HEK293 (cell line): ENCODE measurements around the gene NOX4.

Experiments used
- CTCF ChIA-PET: fragments of 350-600 bp; formaldehyde crosslinking; extraction: SDS; loops from one replicate; lab custom pipeline; 2021; ENCODE audit warnings: antibody characterized with exemption; lab: Yijun Ruan, JAX
- POLR2A ChIA-PET: fragments of 300-600 bp; formaldehyde crosslinking; extraction: SDS; loops from one replicate; lab custom pipeline; 2020; ENCODE audit warnings: antibody characterized with exemption, inconsistent platforms; lab: Yijun Ruan, JAX
- H3K27ac ChIP-seq: fragments of 200-500 bp; sonication (Bioruptor generic); 2 replicates; pipeline ENCODE4 v1.5.1; 2014; ENCODE audit warnings: low read depth, low read length, control low read depth, inconsistent platforms; ENCODE audit errors: extremely low read depth
- H3K36me3 ChIP-seq, 2 experiments: fragments of 200-500 bp in 1 of 2; sonication (Bioruptor generic) in 1 of 2; 1 replicate in 1 of 2; 2 replicates in 1 of 2; pipeline ENCODE4 v1.5.1; 2014 to 2017; ENCODE audit warnings: inconsistent platforms in 2 of 2, low read length in 2 of 2; ENCODE audit not compliant: control insufficient read depth in 2 of 2, insufficient read depth in 1 of 2
- H3K4me1 ChIP-seq: fragments of 200-500 bp; sonication (Bioruptor generic); 2 replicates; pipeline ENCODE4 v1.5.1; 2014; ENCODE audit warnings: mild to moderate bottlenecking, low read length, inconsistent platforms; ENCODE audit not compliant: control insufficient read depth, insufficient read depth
- H3K4me3 ChIP-seq: 2 replicates; pipeline ENCODE4 v1.5.1; 2011; ENCODE audit warnings: low read depth, mild to moderate bottlenecking, control low read depth, low read length, moderate library complexity
- H3K9me3 ChIP-seq: fragments of 200-500 bp; sonication (Bioruptor generic); 2 replicates; pipeline ENCODE4 v1.5.1; 2014; ENCODE audit warnings: low read depth, low read length, inconsistent platforms; ENCODE audit not compliant: control insufficient read depth, insufficient read depth
- PRDM1 ChIP-seq: fragments of 450-650 bp; formaldehyde crosslinking; IDR thresholded peaks from 2 replicates; pipeline ENCODE4; 2016; ENCODE audit warnings: missing biosample characterization, missing genetic modification characterization
- SP2 ChIP-seq: fragments of 450-650 bp; formaldehyde crosslinking; IDR thresholded peaks from 2 replicates; pipeline ENCODE4 v1.5.1; 2016; ENCODE audit warnings: missing biosample characterization, missing genetic modification characterization
- SP3 ChIP-seq: fragments of 450-650 bp; formaldehyde crosslinking; IDR thresholded peaks from 2 replicates; pipeline ENCODE4 v1.5.1; 2016; ENCODE audit warnings: missing biosample characterization, missing genetic modification characterization
- SP7 ChIP-seq: fragments of 450-650 bp; formaldehyde crosslinking; IDR thresholded peaks from 2 replicates; pipeline ENCODE4 v1.5.1; 2016; ENCODE audit warnings: missing biosample characterization, missing genetic modification characterization
- ZNF350 ChIP-seq: fragments of 450-650 bp; formaldehyde crosslinking; IDR thresholded peaks from 2 replicates; pipeline ENCODE4 v1.5.0; 2017; ENCODE audit warnings: missing biosample characterization, mild to moderate bottlenecking, missing genetic modification characterization
- ZNF404 ChIP-seq: fragments of 450-650 bp; formaldehyde crosslinking; IDR thresholded peaks from 2 replicates; pipeline ENCODE4 v1.5.1; 2017; ENCODE audit warnings: missing biosample characterization, missing genetic modification characterization
- ZNF473 ChIP-seq: fragments of 450-650 bp; formaldehyde crosslinking; IDR thresholded peaks from 2 replicates; pipeline ENCODE4 v1.5.1; 2017; ENCODE audit warnings: missing biosample characterization, missing genetic modification characterization
- ZNF548 ChIP-seq: fragments of 450-650 bp; formaldehyde crosslinking; IDR thresholded peaks from 2 replicates; pipeline ENCODE4 v1.5.1; 2016; ENCODE audit warnings: missing biosample characterization, missing genetic modification characterization
- ZNF558 ChIP-seq: fragments of 450-650 bp; formaldehyde crosslinking; IDR thresholded peaks from 2 replicates; pipeline ENCODE4 v1.5.1; 2016; ENCODE audit warnings: missing biosample characterization, missing genetic modification characterization
- ZXDB ChIP-seq: fragments of 450-650 bp; formaldehyde crosslinking; IDR thresholded peaks from 2 replicates; pipeline ENCODE4 v1.5.1; 2016; ENCODE audit warnings: missing biosample characterization, missing genetic modification characterization
- TF ChIP-seq, protein P1 (sequence below): fragments of 450-650 bp; formaldehyde crosslinking; IDR thresholded peaks from 2 replicates; pipeline ENCODE4 v1.5.1; 2016; ENCODE audit warnings: missing biosample characterization, missing genetic modification characterization
- TF ChIP-seq, protein P2 (sequence below): fragments of 450-650 bp; formaldehyde crosslinking; IDR thresholded peaks from 2 replicates; pipeline ENCODE4 v1.5.1; 2016; ENCODE audit warnings: missing biosample characterization, missing genetic modification characterization, borderline replicate concordance
- TF ChIP-seq, protein P3 (sequence below): fragments of 450-650 bp; formaldehyde crosslinking; IDR thresholded peaks from 2 replicates; pipeline ENCODE4 v1.5.1; 2016; ENCODE audit warnings: missing biosample characterization, missing genetic modification characterization
- TF ChIP-seq, protein P4 (sequence below): fragments of 450-650 bp; formaldehyde crosslinking; IDR thresholded peaks from 2 replicates; pipeline ENCODE4 v1.5.1; 2016; ENCODE audit warnings: missing biosample characterization, missing genetic modification characterization, borderline replicate concordance

Gene NOX4

DNA sequence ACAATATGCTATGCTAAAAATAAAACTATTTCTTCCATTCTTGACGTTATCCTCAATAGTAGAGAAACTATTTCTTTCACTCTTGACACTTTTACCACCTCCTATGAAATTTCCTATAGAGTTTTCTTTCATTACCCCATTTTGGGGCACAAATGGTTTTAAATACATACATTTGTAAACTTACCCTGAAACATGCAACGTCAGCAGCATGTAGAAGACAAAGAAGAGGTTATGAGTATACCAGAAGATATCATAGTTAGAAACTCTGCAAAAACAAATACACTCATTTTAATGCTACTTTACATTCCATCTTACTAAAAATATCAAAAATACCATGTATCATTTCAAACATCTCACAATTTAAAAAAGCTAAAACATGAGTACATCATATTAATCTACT lies 69.5 kb downstream of the NOX4 start:
- no peaks in the 10 kb centered on the region for H3K4me1 ChIP-seq
- TF ChIP-seq SP2 (tag by site-specific recombination), result no peak
- TF ChIP-seq, protein P1, sequence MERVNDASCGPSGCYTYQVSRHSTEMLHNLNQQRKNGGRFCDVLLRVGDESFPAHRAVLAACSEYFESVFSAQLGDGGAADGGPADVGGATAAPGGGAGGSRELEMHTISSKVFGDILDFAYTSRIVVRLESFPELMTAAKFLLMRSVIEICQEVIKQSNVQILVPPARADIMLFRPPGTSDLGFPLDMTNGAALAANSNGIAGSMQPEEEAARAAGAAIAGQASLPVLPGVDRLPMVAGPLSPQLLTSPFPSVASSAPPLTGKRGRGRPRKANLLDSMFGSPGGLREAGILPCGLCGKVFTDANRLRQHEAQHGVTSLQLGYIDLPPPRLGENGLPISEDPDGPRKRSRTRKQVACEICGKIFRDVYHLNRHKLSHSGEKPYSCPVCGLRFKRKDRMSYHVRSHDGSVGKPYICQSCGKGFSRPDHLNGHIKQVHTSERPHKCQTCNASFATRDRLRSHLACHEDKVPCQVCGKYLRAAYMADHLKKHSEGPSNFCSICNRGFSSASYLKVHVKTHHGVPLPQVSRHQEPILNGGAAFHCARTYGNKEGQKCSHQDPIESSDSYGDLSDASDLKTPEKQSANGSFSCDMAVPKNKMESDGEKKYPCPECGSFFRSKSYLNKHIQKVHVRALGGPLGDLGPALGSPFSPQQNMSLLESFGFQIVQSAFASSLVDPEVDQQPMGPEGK (tag by site-specific recombination), result no peak
- TF ChIP-seq ZNF558 (tag by site-specific recombination), result no peak
- TF ChIP-seq ZNF404 (tag by site-specific recombination), result no peak
- no peak for TF ChIP-seq ZNF548
- TF ChIP-seq PRDM1, result no peak
- no peak for TF ChIP-seq ZNF350 (tag by site-specific recombination)
- TF ChIP-seq SP7 (tag by site-specific recombination), result no peak
- TF ChIP-seq ZXDB (tag by site-specific recombination), result no peak
- TF ChIP-seq ZNF473 (tag by site-specific recombination), result no peak
- TF ChIP-seq, protein P2, sequence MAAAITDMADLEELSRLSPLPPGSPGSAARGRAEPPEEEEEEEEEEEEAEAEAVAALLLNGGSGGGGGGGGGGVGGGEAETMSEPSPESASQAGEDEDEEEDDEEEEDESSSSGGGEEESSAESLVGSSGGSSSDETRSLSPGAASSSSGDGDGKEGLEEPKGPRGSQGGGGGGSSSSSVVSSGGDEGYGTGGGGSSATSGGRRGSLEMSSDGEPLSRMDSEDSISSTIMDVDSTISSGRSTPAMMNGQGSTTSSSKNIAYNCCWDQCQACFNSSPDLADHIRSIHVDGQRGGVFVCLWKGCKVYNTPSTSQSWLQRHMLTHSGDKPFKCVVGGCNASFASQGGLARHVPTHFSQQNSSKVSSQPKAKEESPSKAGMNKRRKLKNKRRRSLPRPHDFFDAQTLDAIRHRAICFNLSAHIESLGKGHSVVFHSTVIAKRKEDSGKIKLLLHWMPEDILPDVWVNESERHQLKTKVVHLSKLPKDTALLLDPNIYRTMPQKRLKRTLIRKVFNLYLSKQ (tag by site-specific recombination), result no peak
- TF ChIP-seq, protein P3, sequence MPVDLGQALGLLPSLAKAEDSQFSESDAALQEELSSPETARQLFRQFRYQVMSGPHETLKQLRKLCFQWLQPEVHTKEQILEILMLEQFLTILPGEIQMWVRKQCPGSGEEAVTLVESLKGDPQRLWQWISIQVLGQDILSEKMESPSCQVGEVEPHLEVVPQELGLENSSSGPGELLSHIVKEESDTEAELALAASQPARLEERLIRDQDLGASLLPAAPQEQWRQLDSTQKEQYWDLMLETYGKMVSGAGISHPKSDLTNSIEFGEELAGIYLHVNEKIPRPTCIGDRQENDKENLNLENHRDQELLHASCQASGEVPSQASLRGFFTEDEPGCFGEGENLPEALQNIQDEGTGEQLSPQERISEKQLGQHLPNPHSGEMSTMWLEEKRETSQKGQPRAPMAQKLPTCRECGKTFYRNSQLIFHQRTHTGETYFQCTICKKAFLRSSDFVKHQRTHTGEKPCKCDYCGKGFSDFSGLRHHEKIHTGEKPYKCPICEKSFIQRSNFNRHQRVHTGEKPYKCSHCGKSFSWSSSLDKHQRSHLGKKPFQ (tag by site-specific recombination), result no peak
- ChIA-PET POLR2A (no interaction called here), CTCF (no interaction called here)
- no peaks in the 10 kb centered on the region for H3K36me3 ChIP-seq
- H3K27ac ChIP-seq, result no peak overlapping the region
- H3K9me3 ChIP-seq, result no peaks in the 10 kb centered on the region
- no peak overlapping the region for H3K4me3 ChIP-seq

DNA sequence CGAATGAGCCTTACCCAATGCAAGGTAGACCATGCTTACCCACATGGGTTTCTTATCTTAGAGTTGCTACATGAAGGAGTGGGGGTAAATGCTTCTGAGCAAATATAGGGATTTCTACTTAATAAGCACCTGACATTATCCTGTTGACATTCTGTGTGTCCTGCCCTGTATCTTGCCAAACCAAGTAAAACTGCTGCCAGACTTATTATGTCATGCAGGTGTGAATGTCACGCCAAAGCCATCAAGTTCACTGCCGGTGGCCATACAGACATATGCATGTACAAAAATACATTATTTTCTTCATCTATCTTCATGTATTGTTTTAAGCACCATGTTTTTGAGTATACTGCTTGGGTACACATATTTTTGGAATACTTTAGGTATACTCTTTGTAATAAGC lies 70.2 kb downstream of the NOX4 start:
- no peaks in the 10 kb centered on the region for H3K4me1 ChIP-seq
- CTCF ChIA-PET, result no interaction called here
- H3K27ac ChIP-seq, result no peak overlapping the region
- no peak overlapping the region for H3K4me3 ChIP-seq
- H3K9me3 ChIP-seq, result no peaks in the 10 kb centered on the region
- TF ChIP-seq, protein P4, sequence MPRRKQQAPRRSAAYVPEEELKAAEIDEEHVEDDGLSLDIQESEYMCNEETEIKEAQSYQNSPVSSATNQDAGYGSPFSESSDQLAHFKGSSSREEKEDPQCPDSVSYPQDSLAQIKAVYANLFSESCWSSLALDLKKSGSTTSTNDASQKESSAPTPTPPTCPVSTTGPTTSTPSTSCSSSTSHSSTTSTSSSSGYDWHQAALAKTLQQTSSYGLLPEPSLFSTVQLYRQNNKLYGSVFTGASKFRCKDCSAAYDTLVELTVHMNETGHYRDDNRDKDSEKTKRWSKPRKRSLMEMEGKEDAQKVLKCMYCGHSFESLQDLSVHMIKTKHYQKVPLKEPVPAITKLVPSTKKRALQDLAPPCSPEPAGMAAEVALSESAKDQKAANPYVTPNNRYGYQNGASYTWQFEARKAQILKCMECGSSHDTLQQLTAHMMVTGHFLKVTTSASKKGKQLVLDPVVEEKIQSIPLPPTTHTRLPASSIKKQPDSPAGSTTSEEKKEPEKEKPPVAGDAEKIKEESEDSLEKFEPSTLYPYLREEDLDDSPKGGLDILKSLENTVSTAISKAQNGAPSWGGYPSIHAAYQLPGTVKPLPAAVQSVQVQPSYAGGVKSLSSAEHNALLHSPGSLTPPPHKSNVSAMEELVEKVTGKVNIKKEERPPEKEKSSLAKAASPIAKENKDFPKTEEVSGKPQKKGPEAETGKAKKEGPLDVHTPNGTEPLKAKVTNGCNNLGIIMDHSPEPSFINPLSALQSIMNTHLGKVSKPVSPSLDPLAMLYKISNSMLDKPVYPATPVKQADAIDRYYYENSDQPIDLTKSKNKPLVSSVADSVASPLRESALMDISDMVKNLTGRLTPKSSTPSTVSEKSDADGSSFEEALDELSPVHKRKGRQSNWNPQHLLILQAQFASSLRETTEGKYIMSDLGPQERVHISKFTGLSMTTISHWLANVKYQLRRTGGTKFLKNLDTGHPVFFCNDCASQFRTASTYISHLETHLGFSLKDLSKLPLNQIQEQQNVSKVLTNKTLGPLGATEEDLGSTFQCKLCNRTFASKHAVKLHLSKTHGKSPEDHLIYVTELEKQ (tag by site-specific recombination), result no peak
- no peak for TF ChIP-seq SP3 (tag by site-specific recombination)
- TF ChIP-seq, protein P3 (tag by site-specific recombination), result no peak
- POLR2A ChIA-PET, result no interaction called here
- H3K36me3 ChIP-seq, result no peaks in the 10 kb centered on the region
